ENCODE results near the gene UBTF.
A peak's percentile ranks its signal among the peaks of the same experiment; 100 is the strongest.
"Not testable (repeated sequence)": the region's sequence is repeated elsewhere in the genome, so short reads cannot be mapped to it uniquely, and the experiment has no call there.

Gene UBTF

GRCh38 chr17:44247440-44247841 is 28.0 kb upstream of the UBTF start:
- no peak for DNase-seq

- DNase-seq = no peak
Measured at GRCh38 chr17:44241106-44241624, 21.7 kb upstream of the UBTF start.

DNA sequence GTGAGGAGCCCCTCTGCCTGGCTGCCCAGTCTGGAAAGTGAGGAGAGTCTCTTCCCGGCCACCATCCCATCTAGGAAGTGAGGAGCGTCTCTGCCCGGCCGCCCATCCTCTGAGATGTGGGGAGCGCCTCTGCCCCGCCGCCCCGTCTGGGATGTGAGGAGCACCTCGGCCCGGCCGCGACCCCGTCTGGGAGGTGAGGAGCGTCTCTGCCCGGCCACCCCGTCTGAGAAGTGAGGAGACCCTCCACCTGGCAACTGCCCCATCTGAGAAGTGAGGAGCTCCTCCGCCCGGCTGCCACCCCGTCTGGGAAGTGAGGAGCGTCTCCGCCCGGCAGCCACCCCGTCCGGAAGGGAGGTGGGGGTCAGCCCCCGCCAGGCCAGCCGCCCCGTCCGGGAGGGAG is 18.4 kb upstream of the UBTF start:
- not testable (repeated sequence) for DNase-seq

GRCh38 chr17:44236444-44236991 is 17.0 kb upstream of the UBTF start:
- DNase-seq = no peak

GRCh38 chr17:44235583-44235936 is 16.1 kb upstream of the UBTF start:
- DNase-seq = no peak

GRCh38 chr17:44233582-44233981 is 14.1 kb upstream of the UBTF start:
- DNase-seq = no peak

DNA sequence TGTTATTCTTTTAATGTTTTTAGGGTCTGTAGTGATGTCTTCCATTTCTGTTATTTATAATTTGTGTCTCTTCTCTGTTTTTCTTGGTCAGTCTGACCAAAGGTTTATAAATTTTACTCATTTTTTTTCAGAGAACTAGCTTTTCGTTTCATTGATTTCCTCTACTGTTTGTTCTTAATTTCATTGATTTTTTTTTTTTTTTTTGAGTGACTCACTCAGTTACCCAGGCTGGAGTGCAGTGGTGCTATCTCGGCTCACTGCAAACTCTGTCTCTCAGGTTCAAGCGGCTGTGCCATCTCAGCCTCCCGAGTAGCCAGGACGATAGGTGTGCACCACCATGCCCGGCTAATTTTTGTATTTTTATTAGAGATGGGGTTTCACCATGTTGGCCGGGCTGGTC is 12.6 kb upstream of the UBTF start:
- DNase-seq = no peak

DNA sequence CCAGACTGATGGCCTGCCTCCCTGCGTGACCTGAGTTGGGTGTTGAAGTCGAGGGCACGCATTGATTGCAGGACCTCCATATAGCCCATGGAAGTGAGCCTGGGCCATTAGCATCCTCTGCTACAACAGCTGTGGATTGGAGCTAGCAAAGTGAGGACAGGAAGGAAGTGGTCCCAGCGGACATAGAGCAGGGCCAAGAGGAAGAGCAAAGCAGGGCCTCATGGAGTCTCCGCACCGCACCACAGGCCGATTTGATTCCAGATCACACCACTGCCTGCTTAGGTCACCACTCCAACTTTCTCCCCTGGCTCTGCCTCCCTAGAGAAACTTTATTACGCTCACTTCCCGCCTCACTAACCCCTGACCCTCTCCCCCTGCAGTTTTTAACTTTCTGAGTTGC is 10.7 kb upstream of the UBTF start:
- DNase-seq = no peak

- DNase-seq = no peak
Measured at GRCh38 chr17:44229090-44229489, 9.6 kb upstream of the UBTF start.

DNA sequence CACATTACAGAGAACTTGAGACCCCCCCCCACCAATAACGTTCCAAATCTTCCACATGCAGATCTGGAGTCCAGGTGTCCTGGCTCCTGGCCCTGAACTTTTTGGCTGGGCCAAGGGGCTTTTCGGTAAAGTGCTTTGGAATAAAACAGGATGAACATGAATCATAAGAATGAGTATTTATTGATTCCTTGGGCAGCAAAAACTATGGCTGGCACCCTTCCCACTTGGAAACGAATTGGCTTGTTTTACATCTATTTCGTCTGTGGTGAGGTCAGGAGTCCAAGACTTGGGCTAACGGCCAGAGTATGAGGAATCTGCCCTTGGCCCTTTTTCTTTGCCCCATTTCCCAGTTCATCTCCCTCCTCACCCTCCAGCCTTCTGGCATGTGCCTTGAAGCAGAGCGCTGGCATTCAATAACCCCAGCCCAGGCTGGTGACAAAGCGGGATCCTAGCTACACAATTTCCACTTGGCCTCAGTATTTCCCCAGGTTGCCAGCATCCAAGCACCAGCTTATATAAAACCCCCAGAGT is 4.1 kb upstream of the UBTF start:
- DNase-seq = no peak

DNA sequence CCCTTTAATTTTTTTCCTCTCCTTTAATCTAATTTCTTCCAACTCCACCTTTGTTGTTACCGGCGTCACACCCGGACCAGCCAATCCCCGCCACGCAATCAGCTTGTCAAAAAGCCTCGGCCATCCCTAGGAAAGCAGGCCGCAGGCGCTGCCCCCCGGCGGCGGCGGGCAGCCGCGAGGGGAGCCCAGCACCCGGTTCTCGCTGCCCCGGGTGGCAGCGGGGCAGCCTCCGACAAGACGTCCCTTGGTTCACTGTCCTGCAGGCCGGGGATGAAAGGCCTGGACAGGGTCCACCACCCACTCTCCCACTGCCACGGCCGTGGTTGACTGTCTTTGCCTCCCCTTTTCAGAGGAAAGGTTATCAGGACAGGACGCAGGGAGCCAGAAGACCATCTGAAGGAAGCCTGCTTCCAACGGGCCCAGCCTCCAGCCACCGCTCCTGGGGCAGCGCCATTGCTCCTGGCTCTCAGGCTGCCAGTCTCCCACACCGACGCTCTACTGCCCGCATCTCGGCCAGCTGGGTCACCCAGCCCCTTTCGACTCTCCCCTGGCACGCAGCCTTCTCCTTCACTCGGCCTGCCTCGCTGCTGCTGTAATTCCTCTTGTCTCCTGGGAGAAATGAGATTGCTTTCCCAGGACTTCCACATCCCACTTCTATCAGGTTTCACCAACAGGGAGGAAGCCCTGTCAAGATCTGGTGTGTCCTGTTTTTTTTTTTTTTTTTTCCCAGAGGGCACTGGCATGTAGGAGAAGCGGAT is 2.8 kb upstream of the UBTF start:
- DNase-seq = peak; percentile 78

- DNase-seq = no peak
Measured at GRCh38 chr17:44221862-44222111, 2.3 kb upstream of the UBTF start.

GRCh38 chr17:44221084-44221861 is 1.8 kb upstream of the UBTF start:
- DNase-seq = peak; percentile 76

GRCh38 chr17:44220213-44221083 is 973 bp upstream of the UBTF start:
- peak; percentile 40 for DNase-seq

GRCh38 chr17:44219108-44219615 is 313 bp downstream of the UBTF start:
- DNase-seq = peak; percentile 32

- peak; percentile 85 for DNase-seq
Measured at GRCh38 chr17:44218344-44219107, 949 bp downstream of the UBTF start.

GRCh38 chr17:44217738-44218343 is 1.6 kb downstream of the UBTF start:
- DNase-seq = no peak

DNA sequence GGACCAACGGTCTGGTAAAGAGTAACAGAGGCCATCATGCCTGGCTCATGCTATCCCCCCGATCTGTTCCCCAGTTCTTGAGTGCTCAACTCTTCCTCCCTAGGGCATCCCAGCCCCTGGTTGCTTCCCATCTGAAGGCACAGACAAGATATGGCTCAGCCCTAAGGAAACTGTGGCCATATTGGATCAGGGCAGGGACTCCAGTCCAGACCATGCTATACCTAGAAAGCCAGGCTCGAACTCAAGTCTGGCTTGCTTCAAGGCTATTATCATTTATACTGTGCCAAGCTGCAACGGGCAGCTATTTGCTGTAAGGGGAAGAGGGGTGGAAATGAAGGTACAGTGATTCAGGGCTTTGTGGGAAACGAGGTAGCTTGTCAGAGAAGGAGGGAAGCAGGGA is 2.8 kb downstream of the UBTF start:
- DNase-seq = no peak

- DNase-seq = no peak
Measured at GRCh38 chr17:44216173-44216572, 3.3 kb downstream of the UBTF start.

- DNase-seq = no peak
Measured at GRCh38 chr17:44214896-44215295, 4.6 kb downstream of the UBTF start.

DNA sequence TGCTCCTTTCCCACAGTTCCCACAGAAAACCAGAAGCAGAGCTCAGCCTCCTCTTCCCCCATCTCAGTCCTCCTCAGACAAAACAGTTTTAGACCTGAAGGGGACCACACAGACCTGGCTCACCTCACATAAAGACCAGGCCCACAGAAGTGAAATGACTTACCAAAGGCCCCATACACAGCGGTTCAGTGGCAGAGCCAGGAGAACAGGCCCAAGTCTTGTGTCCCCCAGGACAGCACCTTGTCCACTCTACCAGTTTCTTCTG is 5.3 kb downstream of the UBTF start:
- DNase-seq = no peak

All from DMS79 treated with DMSO at 0.1 percent for 48 hours (cell line).